A549 treated with ZK216348 at 1 μM for 4 hours (cell line): Measurements from ENCODE around the gene RAP1GDS1. TPM values are rescaled to one million over a fixed set of nuclear protein-coding genes. Genes with fewer than 3 reads are reported as not detected.

Source experiments
- total RNA-seq: library from RNA; stranded (reverse); fragments of 200-300 nt; extraction: Qiagen RNA extraction; gene quantifications from 5 replicates; pipeline ENCODE4 v1.2.3, GENCODE V29; 2022; ENCODE audit warnings: low read depth

The RAP1GDS1 gene, protein sequence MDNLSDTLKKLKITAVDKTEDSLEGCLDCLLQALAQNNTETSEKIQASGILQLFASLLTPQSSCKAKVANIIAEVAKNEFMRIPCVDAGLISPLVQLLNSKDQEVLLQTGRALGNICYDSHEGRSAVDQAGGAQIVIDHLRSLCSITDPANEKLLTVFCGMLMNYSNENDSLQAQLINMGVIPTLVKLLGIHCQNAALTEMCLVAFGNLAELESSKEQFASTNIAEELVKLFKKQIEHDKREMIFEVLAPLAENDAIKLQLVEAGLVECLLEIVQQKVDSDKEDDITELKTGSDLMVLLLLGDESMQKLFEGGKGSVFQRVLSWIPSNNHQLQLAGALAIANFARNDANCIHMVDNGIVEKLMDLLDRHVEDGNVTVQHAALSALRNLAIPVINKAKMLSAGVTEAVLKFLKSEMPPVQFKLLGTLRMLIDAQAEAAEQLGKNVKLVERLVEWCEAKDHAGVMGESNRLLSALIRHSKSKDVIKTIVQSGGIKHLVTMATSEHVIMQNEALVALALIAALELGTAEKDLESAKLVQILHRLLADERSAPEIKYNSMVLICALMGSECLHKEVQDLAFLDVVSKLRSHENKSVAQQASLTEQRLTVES
- 18.7 to 30.4 TPM (median 24.5 TPM) in 5 replicates for total RNA-seq

DNA sequence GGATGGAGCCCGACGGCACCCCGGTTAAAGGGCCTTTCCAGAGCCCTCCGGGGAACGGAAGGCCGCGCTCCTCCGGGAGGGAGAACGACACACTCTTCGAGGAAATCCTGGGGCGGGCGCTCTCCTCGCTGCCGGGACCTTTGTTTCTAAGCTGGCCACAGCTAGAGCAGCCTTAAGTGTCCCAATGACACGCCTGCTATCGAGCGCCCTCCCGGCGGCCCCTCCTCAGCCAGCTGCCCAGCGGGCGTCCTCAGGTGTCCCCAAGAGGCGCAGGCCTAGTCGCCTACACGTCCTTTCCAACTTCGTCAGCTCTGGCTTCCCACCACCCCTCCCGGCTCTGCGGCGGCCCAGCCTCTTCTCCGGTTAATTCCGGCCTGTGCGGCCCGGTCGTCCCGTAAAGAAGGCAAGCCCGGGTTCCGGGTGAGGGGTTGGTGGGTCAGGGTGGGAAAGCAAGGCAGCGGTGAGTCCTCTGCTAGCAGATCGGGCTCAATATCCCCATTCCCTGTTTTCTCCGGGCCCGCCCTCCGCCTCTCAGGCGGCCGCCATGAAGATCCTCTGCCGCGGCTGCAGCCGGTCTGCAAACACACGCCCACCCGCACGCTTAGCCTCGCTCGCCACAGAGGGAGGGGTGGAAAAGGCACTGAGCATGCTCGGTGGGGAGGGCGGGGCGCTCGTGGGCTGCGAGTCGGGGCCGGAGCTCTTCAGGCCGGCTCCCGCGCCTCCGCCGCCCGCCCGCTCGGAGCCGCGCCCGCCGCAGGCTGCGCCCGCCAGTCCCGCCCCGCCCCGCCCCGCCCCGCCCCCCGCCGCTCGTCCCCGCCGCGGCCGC, at the start of gene RAP1GDS1:
Gene RAP1GDS1, plus strand, starts transcription at position 806 of the 826 bp plus-strand sequence. CDS start 182 bp downstream, outside the sequence.

Other genes with a start within 250 kb of the RAP1GDS1 start
- gene STPG2, start 117.9 kb upstream of the RAP1GDS1 start, total RNA-seq, result not detected in 5 replicates